Left ventricle myocardium inferior (tissue), 1 donor: Measurements from ENCODE around the gene NAPB. TPM values are rescaled to one million over a fixed set of nuclear protein-coding genes. Genes with fewer than 3 reads are reported as not detected.

Experiments used
- DNase-seq: peaks from one replicate; pipeline ENCODE4 v3.0.0-alpha.2; 2020
- H3K27ac ChIP-seq: fragments of 200-600 bp; replicated peaks from 2 replicates; pipeline ENCODE4 v1.8.0; 2021
- H3K27me3 ChIP-seq: fragments of 200-600 bp; 2 replicates; pipeline ENCODE4 v1.8.0; 2021; ENCODE audit warnings: low read depth
- H3K36me3 ChIP-seq: fragments of 200-600 bp; 2 replicates; pipeline ENCODE4 v1.8.0; 2021
- H3K4me1 ChIP-seq: fragments of 200-600 bp; 2 replicates; pipeline ENCODE4 v1.8.0; 2021
- H3K4me3 ChIP-seq: fragments of 200-600 bp; 2 replicates; pipeline ENCODE4 v1.8.0; 2021; ENCODE audit warnings: mild to moderate bottlenecking, moderate library complexity
- H3K9me3 ChIP-seq: fragments of 200-600 bp; replicated peaks from 2 replicates; pipeline ENCODE4 v1.8.0; 2021
- CTCF ChIP-seq: fragments of 200-600 bp; IDR thresholded peaks from 2 replicates; pipeline ENCODE4 v1.8.0; 2021; ENCODE audit warnings: antibody characterized with exemption, mild to moderate bottlenecking, borderline replicate concordance
- intact Hi-C: fragments of 100-400 bp; cut with micrococcal nuclease; formaldehyde crosslinking; loops from one replicate; pipeline ENCODE4 v1.11.0; 2022
- total RNA-seq: library from RNA; stranded (reverse); fragmentation: NEBNext Ultra II Directional; extraction: Animal tissue kit (Norgen Biotek cat#: 25700); gene quantifications from one replicate; pipeline ENCODE4 v1.2.1, GENCODE V29; 2021
- donor health status: DM: no; HTN: yes; CAD: no; lungs with severe emphysema.

The NAPB gene
- total RNA-seq, 1 donor from 2014 or later = 5.2 TPM

GRCh38 chr20:23386304-23387117 is 34.8 kb downstream of the NAPB start:
- peaks cover 46% of the 10 kb centered on the region for H3K36me3 ChIP-seq
- H3K27me3 ChIP-seq = no peaks in the 10 kb centered on the region

GRCh38 chr20:23381876-23382275 is 39.4 kb downstream of the NAPB start:
- no peak overlapping the region for H3K4me3 ChIP-seq
- no peak overlapping the region for H3K27ac ChIP-seq
- intact Hi-C loops = no loop called here
- no peak for DNase-seq
- H3K9me3 ChIP-seq = no peaks in the 10 kb centered on the region
- no peaks in the 10 kb centered on the region for H3K27me3 ChIP-seq
- H3K36me3 ChIP-seq = peaks cover 37% of the 10 kb centered on the region
- TF ChIP-seq CTCF = no peak
- H3K4me1 ChIP-seq = peaks cover 20% of the 10 kb centered on the region

More at GRCh38 chr20:23386304-23387117, 34.8 kb downstream of the NAPB start:
- no peak overlapping the region for H3K27ac ChIP-seq
- H3K9me3 ChIP-seq = no peaks in the 10 kb centered on the region
- intact Hi-C loops = no loop called here
- no peak overlapping the region for H3K4me3 ChIP-seq
- H3K4me1 ChIP-seq = peaks cover 26% of the 10 kb centered on the region
- no peak for DNase-seq
- TF ChIP-seq CTCF = no peak

GRCh38 chr20:23379772-23380171 is 41.5 kb downstream of the NAPB start:
- peaks cover 2% of the 10 kb centered on the region for H3K4me1 ChIP-seq
- no peak overlapping the region for H3K4me3 ChIP-seq
- DNase-seq = no peak
- H3K9me3 ChIP-seq = no peaks in the 10 kb centered on the region
- peaks cover 54% of the 10 kb centered on the region for H3K36me3 ChIP-seq
- TF ChIP-seq CTCF = no peak
- H3K27ac ChIP-seq = no peak overlapping the region
- H3K27me3 ChIP-seq = no peaks in the 10 kb centered on the region
- intact Hi-C loops = no loop called here

- Histone ChIP-seq H3K36me3 (peaks cover 82% of the 10 kb centered on the region), H3K9me3 (no peaks in the 10 kb centered on the region)
- intact Hi-C loops = no loop called here
These were observed 45.5 kb downstream of the NAPB start for GRCh38 chr20:23375827-23376226.

GRCh38 chr20:23374441-23374840 is 46.8 kb downstream of the NAPB start:
- intact Hi-C loops = no loop called here
- TF ChIP-seq CTCF = no peak

More at GRCh38 chr20:23375827-23376226, 45.5 kb downstream of the NAPB start:
- DNase-seq = no peak
- Histone ChIP-seq H3K4me1 (peaks cover 6% of the 10 kb centered on the region), H3K27me3 (no peaks in the 10 kb centered on the region), H3K4me3 (no peak overlapping the region), H3K27ac (no peak overlapping the region)
- TF ChIP-seq CTCF = no peak

More at GRCh38 chr20:23374441-23374840, 46.8 kb downstream of the NAPB start:
- Histone ChIP-seq H3K4me1 (peaks cover 6% of the 10 kb centered on the region), H3K27me3 (no peaks in the 10 kb centered on the region), H3K4me3 (no peak overlapping the region), H3K9me3 (no peaks in the 10 kb centered on the region), H3K27ac (no peak overlapping the region), H3K36me3 (peaks cover 82% of the 10 kb centered on the region)
- no peak for DNase-seq
